Suprapubic skin (tissue), 4 donors: ENCODE measurements around the gene ALDH18A1. TPM values are rescaled to one million over a fixed set of nuclear protein-coding genes. Genes with fewer than 3 reads are reported as not detected.

Experiments
- DNase-seq, 2 donors: peaks; one replicate each; pipeline ENCODE4 v3.0.0-alpha.2; 2019; ENCODE audit warnings: low spot score in 2 of 2
- H3K27ac ChIP-seq: fragments of 200-600 bp; sonication (generic); one replicate; pipeline ENCODE4 v1.5.1; 2019
- H3K27me3 ChIP-seq: fragments of 200-600 bp; sonication (generic); one replicate; pipeline ENCODE4 v1.5.1; 2019
- H3K36me3 ChIP-seq: fragments of 200-600 bp; sonication (generic); one replicate; pipeline ENCODE4 v1.5.1; 2019
- H3K4me1 ChIP-seq: fragments of 200-600 bp; sonication (generic); one replicate; pipeline ENCODE4 v1.5.1; 2019
- H3K4me3 ChIP-seq: fragments of 200-600 bp; sonication (generic); one replicate; pipeline ENCODE4 v1.5.1; 2019; ENCODE audit warnings: mild to moderate bottlenecking
- H3K9me3 ChIP-seq: fragments of 200-600 bp; sonication (generic); one replicate; pipeline ENCODE4 v1.5.1; 2019
- CTCF ChIP-seq, 2 donors: fragments of 200-600 bp in 1 of 2; fragments of 450-650 bp in 1 of 2; sonication (generic) in 1 of 2; IDR thresholded peaks; one replicate each; pipeline ENCODE4 v1.5.1; 2016 to 2019; ENCODE audit warnings: antibody characterized with exemption in 2 of 2, mild to moderate bottlenecking in 1 of 2, moderate library complexity in 1 of 2
- EP300 ChIP-seq: sonication (generic); formaldehyde crosslinking; IDR thresholded peaks from one replicate; pipeline ENCODE4 v1.6.1; 2017; ENCODE audit warnings: antibody characterized with exemption
- POLR2A ChIP-seq, 2 donors: fragments of 450-650 bp; IDR thresholded peaks; one replicate each; pipeline ENCODE4 v1.6.1; 2017; ENCODE audit warnings: antibody characterized with exemption in 2 of 2, mild to moderate bottlenecking in 2 of 2, moderate library complexity in 2 of 2
- POLR2AphosphoS5 ChIP-seq, 3 donors: sonication (generic); formaldehyde crosslinking; IDR thresholded peaks; one replicate each; pipeline ENCODE4 v1.6.1; 2017; ENCODE audit warnings: antibody characterized with exemption in 3 of 3
- WGBS: methylation state at CpG from one replicate; pipeline ENCODE4 v1.1.5; 2018; 5-methylcytosine and 5-hydroxymethylcytosine counted together
- total RNA-seq, 4 donors: library from RNA; depleted of rRNA; stranded (reverse); fragments of >200 nt; gene quantifications; one replicate each; pipeline ENCODE4 v1.1.0, GENCODE V29; 2016

ALDH18A1 gene
- total RNA-seq, 4 donors from 2014 or later = 24.9 to 44.6 (median 31.2) TPM

GRCh38 chr10:95558593-95559320 lies 97.8 kb downstream of the ALDH18A1 start:
- peak in 1 of 2 donors; percentile 16 for DNase-seq
- Histone ChIP-seq H3K27ac (no peak overlapping the region), H3K4me1 (peaks cover 14% of the 10 kb centered on the region), H3K4me3 (peak overlapping the region; percentile 81), H3K27me3 (no peaks in the 10 kb centered on the region), H3K36me3 (no peaks in the 10 kb centered on the region), H3K9me3 (no peaks in the 10 kb centered on the region)
- no peak for TF ChIP-seq EP300
- WGBS = 81% methylated on average over 1 of the region's 1 CpG

- whole genome bisulfite sequencing = 77% methylated on average over 8 of the region's 8 CpGs
- Histone ChIP-seq H3K27me3 (no peaks in the 10 kb centered on the region), H3K4me3 (no peak overlapping the region), H3K9me3 (no peaks in the 10 kb centered on the region), H3K4me1 (peaks cover 14% of the 10 kb centered on the region), H3K36me3 (no peaks in the 10 kb centered on the region), H3K27ac (no peak overlapping the region)
- peak; percentile 38 to 44 for DNase-seq
- TF ChIP-seq CTCF (IDR thresholded peaks at IDR 0.05) (no peak), POLR2AphosphoS5 (IDR thresholded peaks at IDR 0.05) (no peak), EP300 (no peak), POLR2A (IDR thresholded peaks at IDR 0.05) (no peak)
Measured at GRCh38 chr10:95556994-95557767, 99.3 kb downstream of the ALDH18A1 start.

Other genes starting within 250 kb of the ALDH18A1 start
- gene SORBS1, start 95.3 kb downstream of the ALDH18A1 start, total RNA-seq = 10 to 100 TPM; 28.1 to 92.5 (median 41.7) TPM
- gene TCTN3, start 37.2 kb upstream of the ALDH18A1 start, total RNA-seq = 10 to 100 TPM; 18.3 to 26.2 (median 22.7) TPM
- 10 to 100 TPM in 3 of 4 donors, 1 to 10 TPM in 1; 6.3 to 18.9 (median 12.5) TPM for gene ENTPD1, start 99.5 kb upstream of the ALDH18A1 start, total RNA-seq